Spinal cord (tissue), 4 donors: ENCODE results near the gene DNAL1. TPM values are rescaled to one million over a fixed set of nuclear protein-coding genes. Genes with fewer than 3 reads are reported as not detected.

Experiments
- polyA plus RNA-seq, 2 donors: library from polyadenylated mRNA; unstranded; fragments of 120-200 nt; gene quantifications; one replicate each; pipeline ENCODE4 v1.2.1, GENCODE V29; 2013; ENCODE audit not compliant: insufficient read length in 2 of 2
- small RNA-seq: library from RNA; depleted of rRNA; stranded (forward); fragments of <200 nt; gene quantifications from one replicate; pipeline ENCODE3, GENCODE V24; 2014; ENCODE audit warnings: low replicate concordance
- total RNA-seq, 2 donors: library from RNA; depleted of rRNA in 1 of 2; stranded (reverse); fragments of 120-200 nt in 1 of 2; fragments of >200 nt in 1 of 2; gene quantifications; one replicate each; pipeline versions ENCODE4 v1.2.3 to v1.2.4, GENCODE V29; 2013 to 2014

Gene DNAL1
- total and polyA plus RNA-seq, 4 donors: 15.4 to 26.0 (median 20.2) TPM

Small RNA genes lying within 50 kb of the gene (small RNA-seq; reads per million reads assigned to genes)
- not detected for gene RNU6-240P

Other genes starting within 250 kb of the DNAL1 start
- gene NUMB, start 186.4 kb upstream of the DNAL1 start, total RNA-seq: 10 to 100 TPM; 28.3 to 30.0 TPM
- gene NUMB, start 186.4 kb upstream of the DNAL1 start, polyA plus RNA-seq: 10 to 100 TPM; 34.5 to 48.0 TPM
- gene RIOX1, start 154.1 kb upstream of the DNAL1 start, total RNA-seq: 10 to 100 TPM; 10.9 to 13.4 TPM
- 10 to 100 TPM; 13.4 to 15.7 TPM for gene RIOX1, start 154.1 kb upstream of the DNAL1 start, polyA plus RNA-seq
- 1 to 10 TPM; 6.6 to 8.1 TPM for gene ACOT1, start 107.8 kb upstream of the DNAL1 start, total RNA-seq
- gene ACOT1, start 107.8 kb upstream of the DNAL1 start, polyA plus RNA-seq: 1 to 10 TPM; 2.0 to 7.5 TPM
- 1 to 10 TPM; 1.3 to 1.4 TPM for gene HEATR4, start 86.0 kb upstream of the DNAL1 start, total RNA-seq
- 1 to 10 TPM; 2.6 to 6.2 TPM for gene HEATR4, start 86.0 kb upstream of the DNAL1 start, polyA plus RNA-seq
- gene ACOT2, start 75.8 kb upstream of the DNAL1 start, total RNA-seq: 10 to 100 TPM; 29.7 to 41.6 TPM
- gene ACOT2, start 75.8 kb upstream of the DNAL1 start, polyA plus RNA-seq: 10 to 100 TPM; 35.1 to 40.8 TPM
- 1 to 10 TPM; 1.1 to 1.5 TPM for gene ACOT4, start 53.1 kb upstream of the DNAL1 start, total RNA-seq
- 1 to 10 TPM; 1.3 to 1.8 TPM for gene ACOT4, start 53.1 kb upstream of the DNAL1 start, polyA plus RNA-seq
- under 1 TPM in 1 of 2 donors, not detected in 1; 0.11 TPM for gene ACOT6, start 32.5 kb upstream of the DNAL1 start, total RNA-seq
- gene ACOT6, start 32.5 kb upstream of the DNAL1 start, polyA plus RNA-seq: 1 to 10 TPM in 1 of 2 donors, under 1 TPM in 1; 0.24 to 1.3 TPM
- 100 to 1,000 TPM in 1 of 2 donors, 10 to 100 TPM in 1; 39.5 to 105 TPM for gene PNMA1, start 69.4 kb downstream of the DNAL1 start, total RNA-seq
- gene PNMA1, start 69.4 kb downstream of the DNAL1 start, polyA plus RNA-seq: 100 to 1,000 TPM; 273 to 282 TPM
- gene PTGR2, start 206.8 kb downstream of the DNAL1 start, total RNA-seq: 10 to 100 TPM; 10.8 to 16.5 TPM
- gene PTGR2, start 206.8 kb downstream of the DNAL1 start, polyA plus RNA-seq: 10 to 100 TPM; 13.0 to 15.3 TPM
- gene ZNF410, start 241.9 kb downstream of the DNAL1 start, total RNA-seq: 10 to 100 TPM; 60.5 to 70.7 TPM
- 10 to 100 TPM; 44.2 to 48.5 TPM for gene ZNF410, start 241.9 kb downstream of the DNAL1 start, polyA plus RNA-seq